Peyer's patch (tissue), 4 donors: Measurements from ENCODE around the gene DOCK3. TPM values are rescaled to one million over a fixed set of nuclear protein-coding genes. Genes with fewer than 3 reads are reported as not detected.

ENCODE experiments used
- DNase-seq, 3 donors: peaks; one replicate each; pipeline ENCODE4 v3.0.0-alpha.2; 2017 to 2019
- H3K27ac ChIP-seq, 4 donors: fragments of 200-600 bp; sonication (generic); one replicate each; pipeline ENCODE4 v1.5.1; 2016 to 2019
- H3K27me3 ChIP-seq, 2 donors: fragments of 200-600 bp; sonication (generic); one replicate each; pipeline ENCODE4 v1.5.1; 2019
- H3K36me3 ChIP-seq, 3 donors: fragments of 200-600 bp; sonication (generic); one replicate each; pipeline ENCODE4 v1.5.1; 2016 to 2019
- H3K4me1 ChIP-seq, 4 donors: fragments of 200-600 bp; sonication (generic); one replicate each; pipeline ENCODE4 v1.5.1; 2016 to 2019
- H3K4me3 ChIP-seq, 4 donors: fragments of 200-600 bp; sonication (generic); 1 replicate in 3 of 4; 2 replicates in 1 of 4; pipeline ENCODE4 v1.5.1; 2016 to 2019; ENCODE audit warnings: mild to moderate bottlenecking in 1 of 4
- H3K9me3 ChIP-seq, 4 donors: fragments of 200-600 bp; sonication (generic); one replicate each; pipeline ENCODE4 v1.5.1; 2016 to 2019; ENCODE audit warnings: mild to moderate bottlenecking in 1 of 4
- POLR2A ChIP-seq, 2 donors: fragments of 450-650 bp; IDR thresholded peaks; one replicate each; pipeline ENCODE4 v1.5.1; 2017; ENCODE audit warnings: antibody characterized with exemption in 2 of 2, mild to moderate bottlenecking in 2 of 2, moderate library complexity in 2 of 2
- total RNA-seq, 4 donors: library from RNA; depleted of rRNA; stranded (reverse); fragments of >200 nt; gene quantifications; one replicate each; pipeline ENCODE4 v1.1.0, GENCODE V29; 2016
- TF ChIP-seq, protein P1 (sequence below), 6 experiments: fragments of 450-650 bp in 4 of 6; fragments of 200-600 bp in 2 of 6; sonication (generic) in 1 of 6; IDR thresholded peaks; one replicate each; pipeline ENCODE4 v1.5.1; 2017 to 2019; ENCODE audit warnings: antibody characterized with exemption in 6 of 6, mild to moderate bottlenecking in 3 of 6, moderate library complexity in 1 of 6

Gene DOCK3
- total RNA-seq, 4 donors from 2014 or later = 0.28 to 0.83 (median 0.40) TPM; not detected in 1

DNA sequence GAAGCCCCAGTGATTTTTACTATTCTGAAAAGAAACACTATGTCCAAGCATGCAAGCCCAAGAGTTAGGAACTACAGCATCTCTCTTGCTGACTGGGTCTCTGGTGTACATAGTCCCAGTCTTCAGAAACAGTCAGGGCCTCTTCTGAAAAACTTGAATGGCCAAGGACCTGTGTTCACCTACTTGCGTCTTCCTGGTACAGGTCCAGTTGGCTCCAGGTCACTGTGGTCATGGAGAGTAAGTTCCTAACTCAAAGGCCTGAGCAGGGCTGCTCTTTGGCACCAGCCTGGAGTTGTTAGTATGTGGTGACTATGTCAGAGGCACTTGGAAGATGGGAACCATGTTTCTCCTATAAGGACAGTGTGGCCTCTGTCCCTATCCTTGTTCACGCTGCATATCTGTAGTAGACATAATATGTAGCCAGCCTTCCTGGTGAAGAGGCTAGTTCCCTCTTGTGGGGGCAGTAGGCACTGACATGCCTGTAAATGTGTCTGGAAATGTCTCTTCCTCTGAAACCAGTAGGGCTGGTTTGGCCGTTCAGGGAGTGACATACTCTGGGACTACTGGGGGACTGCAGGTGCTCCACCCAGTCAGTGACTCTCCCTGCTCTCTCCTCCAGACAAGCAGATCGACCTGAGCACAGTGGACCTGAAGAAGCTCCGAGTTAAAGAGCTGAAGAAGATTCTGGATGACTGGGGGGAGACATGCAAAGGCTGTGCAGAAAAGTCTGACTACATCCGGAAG lies 713.7 kb downstream of the DOCK3 start:
- no peak overlapping the region for H3K4me3 ChIP-seq
- TF ChIP-seq, protein P1, sequence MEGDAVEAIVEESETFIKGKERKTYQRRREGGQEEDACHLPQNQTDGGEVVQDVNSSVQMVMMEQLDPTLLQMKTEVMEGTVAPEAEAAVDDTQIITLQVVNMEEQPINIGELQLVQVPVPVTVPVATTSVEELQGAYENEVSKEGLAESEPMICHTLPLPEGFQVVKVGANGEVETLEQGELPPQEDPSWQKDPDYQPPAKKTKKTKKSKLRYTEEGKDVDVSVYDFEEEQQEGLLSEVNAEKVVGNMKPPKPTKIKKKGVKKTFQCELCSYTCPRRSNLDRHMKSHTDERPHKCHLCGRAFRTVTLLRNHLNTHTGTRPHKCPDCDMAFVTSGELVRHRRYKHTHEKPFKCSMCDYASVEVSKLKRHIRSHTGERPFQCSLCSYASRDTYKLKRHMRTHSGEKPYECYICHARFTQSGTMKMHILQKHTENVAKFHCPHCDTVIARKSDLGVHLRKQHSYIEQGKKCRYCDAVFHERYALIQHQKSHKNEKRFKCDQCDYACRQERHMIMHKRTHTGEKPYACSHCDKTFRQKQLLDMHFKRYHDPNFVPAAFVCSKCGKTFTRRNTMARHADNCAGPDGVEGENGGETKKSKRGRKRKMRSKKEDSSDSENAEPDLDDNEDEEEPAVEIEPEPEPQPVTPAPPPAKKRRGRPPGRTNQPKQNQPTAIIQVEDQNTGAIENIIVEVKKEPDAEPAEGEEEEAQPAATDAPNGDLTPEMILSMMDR (IDR thresholded peaks at IDR 0.05) = peak in 3 of 6 experiments; percentile 42 to 48 (median 46)
- TF ChIP-seq POLR2A (IDR thresholded peaks at IDR 0.05) = peak in 1 of 2 donors; percentile 11
- peak overlapping the region in 2 of 4 donors; percentile 6 to 45 for H3K27ac ChIP-seq
- no peak for DNase-seq
- H3K27me3 ChIP-seq = no peaks in the 10 kb centered on the region
- no peaks in the 10 kb centered on the region for H3K9me3 ChIP-seq
- peaks cover 0 to 67% (median 23%) of the 10 kb centered on the region in 4 donors for H3K4me1 ChIP-seq
- peaks cover 0 to 27% (median 0%) of the 10 kb centered on the region in 3 donors for H3K36me3 ChIP-seq

DNA sequence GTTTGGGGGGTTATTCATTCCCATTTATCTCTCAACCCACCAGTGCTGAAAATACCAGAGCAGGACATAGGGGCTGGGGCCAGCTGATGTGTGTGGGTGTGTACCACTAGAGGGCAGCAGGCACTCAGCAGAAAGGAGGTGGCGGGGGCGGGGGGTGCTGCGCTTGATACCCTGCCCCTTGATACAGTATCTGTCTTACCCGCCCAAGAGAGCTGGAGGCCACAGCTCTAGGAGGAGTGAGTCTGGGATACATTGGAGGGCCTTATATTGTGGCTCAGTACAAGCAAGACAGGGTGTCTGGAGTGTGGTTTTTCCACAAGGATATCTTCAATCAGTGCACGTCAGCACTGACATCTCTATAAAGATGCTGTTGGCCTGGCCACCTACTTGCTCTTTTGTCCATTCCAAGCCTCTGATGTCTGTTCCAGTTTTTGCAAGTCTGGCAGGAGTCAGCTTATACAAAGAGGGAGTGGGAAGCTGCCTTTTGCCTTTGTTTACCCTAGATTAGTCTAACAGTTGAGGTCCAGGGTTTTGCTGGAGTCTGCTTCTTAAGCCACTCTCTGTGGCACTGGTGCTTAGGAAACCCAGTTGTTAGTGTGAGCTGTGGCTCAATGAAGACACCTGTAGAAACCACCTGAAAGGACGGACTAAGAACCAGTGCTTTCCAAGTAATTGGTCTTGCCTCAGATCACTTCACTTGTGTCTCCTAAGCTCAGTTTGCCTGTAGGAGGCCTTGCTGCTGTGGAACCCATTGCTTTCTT lies 714.9 kb downstream of the DOCK3 start:
- Histone ChIP-seq H3K27ac (peak overlapping the region in 1 of 4 donors; percentile 14), H3K4me3 (no peak overlapping the region), H3K36me3 (peaks cover 0 to 38% (median 0%) of the 10 kb centered on the region in 3 donors), H3K27me3 (no peaks in the 10 kb centered on the region), H3K9me3 (no peaks in the 10 kb centered on the region), H3K4me1 (peaks cover 0 to 70% (median 20%) of the 10 kb centered on the region in 4 donors)
- TF ChIP-seq, protein P1 (IDR thresholded peaks at IDR 0.05) = peak; percentile 28 to 76 (median 66)
- no peak for TF ChIP-seq POLR2A (IDR thresholded peaks at IDR 0.05)
- peak; percentile 59 to 78 (median 65) for DNase-seq

DNA sequence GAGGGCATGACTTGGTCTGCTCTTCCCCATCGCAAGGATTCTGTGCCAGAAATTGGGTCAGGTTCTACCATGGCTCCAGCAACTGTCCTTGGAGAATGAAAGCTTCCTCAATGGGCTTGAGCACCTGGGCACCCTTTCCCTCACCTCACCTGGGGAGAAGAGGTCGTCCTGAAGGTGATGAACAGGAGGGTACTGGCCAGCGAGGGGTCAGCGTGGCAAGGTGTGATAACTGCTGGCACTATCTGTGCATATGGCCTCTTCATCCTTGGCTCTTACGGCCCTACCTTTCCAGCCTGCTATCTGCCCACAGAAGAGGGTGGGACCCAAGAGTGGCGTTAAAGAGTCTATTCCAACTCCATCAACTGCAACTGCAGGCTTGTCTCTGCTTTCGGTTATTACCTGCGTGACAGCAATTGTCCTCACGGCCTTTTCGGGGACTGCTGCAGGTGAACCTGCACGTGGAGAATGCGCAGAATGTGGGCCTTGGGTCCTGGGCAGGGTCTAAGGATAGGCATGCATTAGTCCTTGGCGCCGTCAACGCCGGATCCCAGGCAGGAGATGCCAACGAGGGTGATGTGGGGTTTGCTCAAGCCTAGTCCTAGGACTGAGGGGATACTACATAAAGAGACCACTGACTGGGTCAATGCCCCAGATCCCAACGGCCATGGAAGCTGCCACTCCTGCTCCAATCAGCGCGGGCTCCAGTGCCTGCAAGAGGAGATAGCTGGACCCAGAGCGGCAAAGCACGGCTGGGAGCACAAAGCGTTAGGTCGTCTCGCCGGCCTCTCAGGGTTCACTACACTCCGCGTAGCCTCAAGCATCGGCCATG lies 715.7 kb downstream of the DOCK3 start:
- Histone ChIP-seq H3K27ac (peak overlapping the region; percentile 85 to 95 (median 94)), H3K36me3 (peaks cover 0 to 46% (median 0%) of the 10 kb centered on the region in 3 donors), H3K27me3 (no peaks in the 10 kb centered on the region), H3K4me3 (peak overlapping the region; percentile 54 to 95 (median 86)), H3K4me1 (peaks cover 0 to 77% (median 20%) of the 10 kb centered on the region in 4 donors), H3K9me3 (no peaks in the 10 kb centered on the region)
- DNase-seq = no peak
- TF ChIP-seq, protein P1 (IDR thresholded peaks at IDR 0.05) = no peak
- TF ChIP-seq POLR2A (IDR thresholded peaks at IDR 0.05) = no peak

DNA sequence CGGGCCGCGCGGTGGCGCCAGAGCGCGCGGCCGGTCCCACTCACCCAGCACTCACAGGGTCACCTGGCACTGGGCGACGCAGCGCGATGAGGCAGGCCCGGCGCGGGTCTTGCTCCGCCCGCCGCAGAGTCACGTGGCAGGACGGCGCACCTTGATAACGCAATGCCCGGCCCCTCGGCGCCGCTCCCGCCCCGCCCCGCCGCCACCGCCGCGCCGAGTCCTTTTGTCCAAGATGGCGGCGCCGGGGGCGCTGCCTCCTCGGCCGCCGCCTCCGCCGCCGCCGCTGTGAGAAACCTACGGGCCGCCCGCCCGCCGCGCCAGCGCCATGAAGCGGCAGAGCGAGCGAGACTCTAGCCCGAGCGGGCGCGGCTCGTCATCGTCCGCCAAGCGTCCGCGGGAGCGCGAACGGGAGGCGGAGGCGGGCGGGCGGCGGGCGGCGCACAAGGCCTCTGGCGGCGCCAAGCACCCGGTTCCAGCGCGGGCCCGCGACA lies 716.4 kb downstream of the DOCK3 start, which contains the start of gene RBM15B:
Gene RBM15B (plus strand): TSS at position 211 of the 491 bp plus-strand sequence. CDS start 115 bp downstream, at position 326.
- peak; percentile 37 to 60 for TF ChIP-seq POLR2A (IDR thresholded peaks at IDR 0.05)
- TF ChIP-seq, protein P1 (IDR thresholded peaks at IDR 0.05) = peak; percentile 86 to 97 (median 92)
- Histone ChIP-seq H3K27ac (peak within 1 kb of the TSS; percentile 85 to 95 (median 94)), H3K4me1 (peaks cover 0 to 74% (median 20%) of the 10 kb centered on the region in 4 donors), H3K36me3 (peaks cover 0 to 52% (median 0%) of the 10 kb centered on the region in 3 donors), H3K9me3 (no peaks in the 10 kb centered on the region), H3K27me3 (no peaks in the 10 kb centered on the region), H3K4me3 (peak within 1 kb of the TSS; percentile 54 to 95 (median 86))
- DNase-seq = peak; percentile 96 to 99 (median 99)
